H9 (cell line): Measurements from ENCODE around the gene OR6K3. TPM values are rescaled to one million over a fixed set of nuclear protein-coding genes. Genes with fewer than 3 reads are reported as not detected.

ENCODE experiments used
- DNase-seq: peaks from one replicate; pipeline ENCODE4 v3.0.0-alpha.2; 2017
- H2AFZ ChIP-seq: one replicate; pipeline ENCODE4 v1.6.1; 2013; ENCODE audit warnings: mild to moderate bottlenecking, low read length, control low read depth, moderate library complexity
- H2AK5ac ChIP-seq: 2 replicates; pipeline ENCODE4 v1.6.1; 2013; ENCODE audit warnings: low read length, control low read depth, mixed read lengths; ENCODE audit not compliant: insufficient read length
- H2BK120ac ChIP-seq: one replicate; pipeline ENCODE4 v1.6.1; 2013; ENCODE audit warnings: low read depth, mild to moderate bottlenecking, low read length, control low read depth, inconsistent platforms; ENCODE audit not compliant: poor library complexity, severe bottlenecking
- H2BK12ac ChIP-seq: 2 replicates; pipeline ENCODE4 v1.6.1; 2013; ENCODE audit warnings: low read length, control low read depth, mixed read lengths, low read depth; ENCODE audit not compliant: insufficient read length
- H2BK15ac ChIP-seq: 2 replicates; pipeline ENCODE4 v1.6.1; 2013; ENCODE audit warnings: low read depth, low read length, control low read depth
- H2BK20ac ChIP-seq: one replicate; pipeline ENCODE4 v1.6.1; 2013; ENCODE audit warnings: low read depth, mild to moderate bottlenecking, low read length, control low read depth, inconsistent platforms; ENCODE audit not compliant: poor library complexity, severe bottlenecking
- H2BK5ac ChIP-seq: 2 replicates; pipeline ENCODE4 v1.6.1; 2013; ENCODE audit warnings: low read length, control low read depth, mixed read lengths; ENCODE audit not compliant: insufficient read length
- H3K14ac ChIP-seq: 2 replicates; pipeline ENCODE4 v1.6.1; 2013; ENCODE audit warnings: low read length, control low read depth; ENCODE audit not compliant: insufficient read depth
- H3K18ac ChIP-seq: 2 replicates; pipeline ENCODE4 v1.6.1; 2013; ENCODE audit warnings: low read depth, mild to moderate bottlenecking, mixed read lengths, low read length, control low read depth; ENCODE audit not compliant: insufficient read length
- H3K23ac ChIP-seq: 2 replicates; pipeline ENCODE4 v1.6.1; 2013; ENCODE audit warnings: low read length, control low read depth, mixed read lengths, low read depth; ENCODE audit not compliant: insufficient read length
- H3K23me2 ChIP-seq: 2 replicates; pipeline ENCODE4 v1.6.1; 2013; ENCODE audit warnings: low read depth, mild to moderate bottlenecking, mixed read lengths, low read length, control low read depth; ENCODE audit not compliant: insufficient read length, poor library complexity, severe bottlenecking
- H3K27ac ChIP-seq: 2 replicates; pipeline ENCODE4 v1.5.1; 2013; ENCODE audit warnings: low read length, control low read depth, mixed read lengths, low read depth; ENCODE audit not compliant: insufficient read length
- H3K27me3 ChIP-seq: 2 replicates; pipeline ENCODE4 v1.6.1; 2013; ENCODE audit warnings: low read length, control low read depth, inconsistent platforms; ENCODE audit not compliant: insufficient read depth
- H3K4ac ChIP-seq: 2 replicates; pipeline ENCODE4 v1.6.1; 2013; ENCODE audit warnings: low read depth, mild to moderate bottlenecking, control low read depth, inconsistent platforms, low read length, moderate library complexity
- H3K4me1 ChIP-seq: 2 replicates; pipeline ENCODE4 v1.6.1; 2013; ENCODE audit warnings: low read length, control low read depth, inconsistent platforms; ENCODE audit not compliant: insufficient read depth
- H3K4me2 ChIP-seq: 2 replicates; pipeline ENCODE4 v1.6.1; 2013; ENCODE audit warnings: low read length, control low read depth, mixed read lengths; ENCODE audit not compliant: insufficient read length, insufficient read depth
- H3K56ac ChIP-seq: 2 replicates; pipeline ENCODE4 v1.6.1; 2013; ENCODE audit warnings: low read depth, mild to moderate bottlenecking, mixed read lengths, low read length, control low read depth; ENCODE audit not compliant: insufficient read length
- H3K79me1 ChIP-seq: 2 replicates; pipeline ENCODE4 v1.6.1; 2013; ENCODE audit warnings: low read depth, mild to moderate bottlenecking, moderate library complexity, low read length, control low read depth, inconsistent platforms; ENCODE audit not compliant: insufficient read depth, poor library complexity, severe bottlenecking
- H3K79me2 ChIP-seq: 2 replicates; pipeline ENCODE4 v1.6.1; 2013; ENCODE audit warnings: low read length, control low read depth, inconsistent platforms; ENCODE audit not compliant: insufficient read depth
- H3K9ac ChIP-seq: 2 replicates; pipeline ENCODE4 v1.6.1; 2013; ENCODE audit warnings: low read length, control low read depth, mixed read lengths; ENCODE audit not compliant: insufficient read length; ENCODE audit errors: extremely low read depth
- H3K9me3 ChIP-seq: one replicate; pipeline ENCODE4 v1.6.1; 2013; ENCODE audit warnings: low read depth, low read length, inconsistent platforms; ENCODE audit not compliant: control insufficient read depth
- H3T11ph ChIP-seq: one replicate; pipeline ENCODE4 v1.6.1; 2013; ENCODE audit warnings: mild to moderate bottlenecking, low read length, control low read depth, inconsistent platforms
- H4K20me1 ChIP-seq: one replicate; pipeline ENCODE4 v1.6.1; 2013; ENCODE audit not compliant: control insufficient read depth, insufficient read length, insufficient read depth
- H4K5ac ChIP-seq: 2 replicates; pipeline ENCODE4 v1.6.1; 2013; ENCODE audit warnings: low read depth, mild to moderate bottlenecking, mixed read lengths, low read length, control low read depth; ENCODE audit not compliant: insufficient read length
- H4K8ac ChIP-seq: replicated peaks from 2 replicates; pipeline ENCODE4 v1.6.1; 2013; ENCODE audit warnings: low read length, control low read depth, mixed read lengths, low read depth; ENCODE audit not compliant: insufficient read length
- H4K91ac ChIP-seq: 2 replicates; pipeline ENCODE4 v1.6.1; 2013; ENCODE audit warnings: low read depth, mild to moderate bottlenecking, moderate library complexity, mixed read lengths, low read length, control low read depth; ENCODE audit not compliant: insufficient read length
- H3K27ac Mint-ChIP-seq, 3 experiments: 2 replicates in 2 of 3; 3 replicates in 1 of 3; pipeline ENCODE4 v1.8.0; 2020 to 2021; ENCODE audit warnings: mixed read lengths in 3 of 3, mild to moderate bottlenecking in 1 of 3, moderate library complexity in 1 of 3
- H3K27me3 Mint-ChIP-seq: 2 replicates; pipeline ENCODE4 v1.8.0; 2021; ENCODE audit warnings: low read depth, mild to moderate bottlenecking, moderate library complexity, mixed read lengths
- H3K36me3 Mint-ChIP-seq, 3 experiments: 2 replicates in 2 of 3; 3 replicates in 1 of 3; pipeline ENCODE4 v1.8.0; 2020 to 2021; ENCODE audit warnings: low read depth in 3 of 3, mixed read lengths in 3 of 3; ENCODE audit not compliant: insufficient read depth in 1 of 3
- H3K4me1 Mint-ChIP-seq, 2 experiments: 2 replicates each; pipeline ENCODE4 v1.8.0; 2020; ENCODE audit warnings: mixed read lengths in 2 of 2
- H3K4me3 Mint-ChIP-seq, 2 experiments: 2 replicates in 1 of 2; 3 replicates in 1 of 2; pipeline ENCODE4 v1.8.0; 2020 to 2021; ENCODE audit warnings: mild to moderate bottlenecking in 2 of 2, mixed read lengths in 2 of 2, moderate library complexity in 1 of 2
- H3K9me3 Mint-ChIP-seq, 2 experiments: 2 replicates in 1 of 2; 3 replicates in 1 of 2; pipeline ENCODE4 v1.8.0; 2020; ENCODE audit warnings: mild to moderate bottlenecking in 2 of 2, mixed read lengths in 2 of 2, moderate library complexity in 1 of 2
- CTCF ChIP-seq: fragments of 200-600 bp; sonication (generic); conservative IDR thresholded peaks from 3 replicates; pipeline ENCODE4 v1.8.0; 2021; ENCODE audit warnings: antibody characterized with exemption, mild to moderate bottlenecking
- WGBS: extraction: QIAGEN DNeasy Blood & Tissue Kit; methylation state at CpG from one replicate; pipeline ENCODE4 v1.1.7; 2013; ENCODE audit warnings: missing lambda C conversion rate, low lambda C conversion rate, mixed read lengths; ENCODE audit not compliant: insufficient read length; ENCODE audit errors: extremely low coverage; 5-methylcytosine and 5-hydroxymethylcytosine counted together
- long read RNA-seq: library from polyadenylated mRNA; unstranded; transcript quantifications from one replicate; pipeline ENCODE4 v2.0.0, GENCODE V29; 2020
- total RNA-seq: library from RNA; stranded (reverse); gene quantifications from 2 replicates; pipeline ENCODE4 v1.2.1, GENCODE V29; 2021

Gene OR6K3
- not detected in 2 replicates for total RNA-seq
- long read RNA-seq = 0 reads

GRCh38 chr1:158720620-158721019 is at the start of gene OR6K3:
Gene OR6K3, minus strand, starts transcription at chr1:158720720. Its CDS starts 2,605 bp downstream, at chr1:158718115.
- no peak within 1 kb of the TSS for H2BK20ac ChIP-seq
- H3K56ac ChIP-seq = no peak within 1 kb of the TSS
- Mint-ChIP-seq H3K9me3 (no peaks in the 10 kb centered on the region), H3K4me3 (no peak within 1 kb of the TSS), H3K4me1 (no peaks in the 10 kb centered on the region), H3K27me3 (no peaks in the 10 kb centered on the region; the same call in 1 of the 2 replicates), H3K36me3 (no peaks in the 10 kb centered on the region), H3K27ac (no peak within 1 kb of the TSS)
- no peak within 1 kb of the TSS for H4K91ac ChIP-seq
- no peak within 1 kb of the TSS for H3K9ac ChIP-seq
- no peak within 1 kb of the TSS for H3K14ac ChIP-seq
- H2BK15ac ChIP-seq = no peak within 1 kb of the TSS
- no peak within 1 kb of the TSS for H3T11ph ChIP-seq
- TF ChIP-seq CTCF = no peak
- no peak within 1 kb of the TSS for H3K18ac ChIP-seq
- WGBS = no CpG with 5 or more reads among the region's 2 CpGs
- no peaks in the 10 kb centered on the region for H3K23me2 ChIP-seq
- H2BK5ac ChIP-seq = no peak within 1 kb of the TSS
- H3K9me3 ChIP-seq = no peaks in the 10 kb centered on the region
- no peak within 1 kb of the TSS for H4K5ac ChIP-seq
- no peak for DNase-seq
- H2AFZ ChIP-seq = no peak within 1 kb of the TSS
- H3K27me3 ChIP-seq = no peaks in the 10 kb centered on the region
- H3K4ac ChIP-seq = no peak within 1 kb of the TSS
- no peaks in the 10 kb centered on the region for H3K79me2 ChIP-seq
- H3K4me1 ChIP-seq = no peaks in the 10 kb centered on the region
- H4K8ac ChIP-seq = no peak within 1 kb of the TSS
- no peaks in the 10 kb centered on the region for H4K20me1 ChIP-seq
- no peak within 1 kb of the TSS for H3K4me2 ChIP-seq
- H2BK120ac ChIP-seq = no peak within 1 kb of the TSS
- no peak within 1 kb of the TSS for H3K27ac ChIP-seq
- H2AK5ac ChIP-seq = no peak within 1 kb of the TSS
- no peak within 1 kb of the TSS for H3K23ac ChIP-seq
- no peaks in the 10 kb centered on the region for H3K79me1 ChIP-seq
- no peak within 1 kb of the TSS for H2BK12ac ChIP-seq
